ENCODE data around the gene USP48. TPM values are rescaled to one million over a fixed set of nuclear protein-coding genes. Genes with fewer than 3 reads are reported as not detected.

The USP48 gene
- total and polyA plus RNA-seq, 2 of the 13 experiments (the other 11 are each of a cell fraction or from before 2014, with no cell fraction given): 30.4 to 30.7 TPM

DNA sequence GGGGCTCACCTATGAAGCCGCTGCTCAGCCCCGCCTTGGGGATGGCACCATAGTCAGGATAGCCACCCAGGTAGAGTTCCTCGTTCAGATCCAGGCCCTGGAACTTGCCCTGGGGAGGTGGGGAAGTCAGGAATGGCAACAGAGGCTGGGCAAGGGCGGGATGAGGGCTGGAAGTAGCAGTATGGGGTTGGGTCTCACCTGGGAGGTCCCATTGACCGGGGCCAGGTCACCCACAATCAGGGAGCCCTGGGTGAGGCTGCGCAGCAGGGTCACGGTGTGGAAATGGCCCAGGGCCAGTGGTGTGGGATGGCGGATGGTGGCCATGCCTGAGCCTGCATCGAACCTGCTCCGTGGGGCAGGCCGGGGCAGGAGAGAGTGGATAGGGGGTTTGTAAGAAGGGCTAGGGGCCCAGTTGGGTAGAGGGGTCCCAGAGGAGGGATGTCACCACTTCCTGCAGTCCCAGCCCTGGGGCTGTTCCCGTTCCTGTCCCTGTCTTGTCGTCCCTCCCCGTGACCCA lies 48.6 kb upstream of the USP48 start (continued):
- TF ChIP-seq, protein P1, sequence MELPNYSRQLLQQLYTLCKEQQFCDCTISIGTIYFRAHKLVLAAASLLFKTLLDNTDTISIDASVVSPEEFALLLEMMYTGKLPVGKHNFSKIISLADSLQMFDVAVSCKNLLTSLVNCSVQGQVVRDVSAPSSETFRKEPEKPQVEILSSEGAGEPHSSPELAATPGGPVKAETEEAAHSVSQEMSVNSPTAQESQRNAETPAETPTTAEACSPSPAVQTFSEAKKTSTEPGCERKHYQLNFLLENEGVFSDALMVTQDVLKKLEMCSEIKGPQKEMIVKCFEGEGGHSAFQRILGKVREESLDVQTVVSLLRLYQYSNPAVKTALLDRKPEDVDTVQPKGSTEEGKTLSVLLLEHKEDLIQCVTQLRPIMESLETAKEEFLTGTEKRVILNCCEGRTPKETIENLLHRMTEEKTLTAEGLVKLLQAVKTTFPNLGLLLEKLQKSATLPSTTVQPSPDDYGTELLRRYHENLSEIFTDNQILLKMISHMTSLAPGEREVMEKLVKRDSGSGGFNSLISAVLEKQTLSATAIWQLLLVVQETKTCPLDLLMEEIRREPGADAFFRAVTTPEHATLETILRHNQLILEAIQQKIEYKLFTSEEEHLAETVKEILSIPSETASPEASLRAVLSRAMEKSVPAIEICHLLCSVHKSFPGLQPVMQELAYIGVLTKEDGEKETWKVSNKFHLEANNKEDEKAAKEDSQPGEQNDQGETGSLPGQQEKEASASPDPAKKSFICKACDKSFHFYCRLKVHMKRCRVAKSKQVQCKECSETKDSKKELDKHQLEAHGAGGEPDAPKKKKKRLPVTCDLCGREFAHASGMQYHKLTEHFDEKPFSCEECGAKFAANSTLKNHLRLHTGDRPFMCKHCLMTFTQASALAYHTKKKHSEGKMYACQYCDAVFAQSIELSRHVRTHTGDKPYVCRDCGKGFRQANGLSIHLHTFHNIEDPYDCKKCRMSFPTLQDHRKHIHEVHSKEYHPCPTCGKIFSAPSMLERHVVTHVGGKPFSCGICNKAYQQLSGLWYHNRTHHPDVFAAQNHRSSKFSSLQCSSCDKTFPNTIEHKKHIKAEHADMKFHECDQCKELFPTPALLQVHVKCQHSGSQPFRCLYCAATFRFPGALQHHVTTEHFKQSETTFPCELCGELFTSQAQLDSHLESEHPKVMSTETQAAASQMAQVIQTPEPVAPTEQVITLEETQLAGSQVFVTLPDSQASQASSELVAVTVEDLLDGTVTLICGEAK (IDR thresholded peaks at IDR 0.05): no peak
- TF ChIP-seq, protein P1 (CRISPR knock-in tag; IDR thresholded peaks at IDR 0.05): no peak
- TF ChIP-seq, protein P2, sequence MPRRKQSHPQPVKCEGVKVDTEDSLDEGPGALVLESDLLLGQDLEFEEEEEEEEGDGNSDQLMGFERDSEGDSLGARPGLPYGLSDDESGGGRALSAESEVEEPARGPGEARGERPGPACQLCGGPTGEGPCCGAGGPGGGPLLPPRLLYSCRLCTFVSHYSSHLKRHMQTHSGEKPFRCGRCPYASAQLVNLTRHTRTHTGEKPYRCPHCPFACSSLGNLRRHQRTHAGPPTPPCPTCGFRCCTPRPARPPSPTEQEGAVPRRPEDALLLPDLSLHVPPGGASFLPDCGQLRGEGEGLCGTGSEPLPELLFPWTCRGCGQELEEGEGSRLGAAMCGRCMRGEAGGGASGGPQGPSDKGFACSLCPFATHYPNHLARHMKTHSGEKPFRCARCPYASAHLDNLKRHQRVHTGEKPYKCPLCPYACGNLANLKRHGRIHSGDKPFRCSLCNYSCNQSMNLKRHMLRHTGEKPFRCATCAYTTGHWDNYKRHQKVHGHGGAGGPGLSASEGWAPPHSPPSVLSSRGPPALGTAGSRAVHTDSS (CRISPR knock-in tag; conservative IDR thresholded peaks at IDR 0.05): no peak
- TF ChIP-seq ZNF30 (CRISPR knock-in tag; IDR thresholded peaks at IDR 0.05) (no peak), RFX5 (IDR thresholded peaks at IDR 0.05; ENCODE audit: low read depth, low read length) (no peak), ZNF329 (CRISPR knock-in tag; IDR thresholded peaks at IDR 0.05; ENCODE audit: low read depth) (no peak), NFKBIZ (CRISPR knock-in tag; IDR thresholded peaks at IDR 0.05) (no peak), IRF2 (CRISPR knock-in tag; IDR thresholded peaks at IDR 0.05) (no peak), FOXK2 (IDR thresholded peaks at IDR 0.05) (no peak), ZNF121 (CRISPR knock-in tag; IDR thresholded peaks at IDR 0.05) (no peak), SMC3 (IDR thresholded peaks at IDR 0.05; ENCODE audit: low read length) (no peak), ZNF615 (CRISPR knock-in tag; IDR thresholded peaks at IDR 0.05; ENCODE audit: borderline replicate concordance) (no peak), ZNF672 (CRISPR knock-in tag; IDR thresholded peaks at IDR 0.05) (no peak)
- TF ChIP-seq, protein P3, sequence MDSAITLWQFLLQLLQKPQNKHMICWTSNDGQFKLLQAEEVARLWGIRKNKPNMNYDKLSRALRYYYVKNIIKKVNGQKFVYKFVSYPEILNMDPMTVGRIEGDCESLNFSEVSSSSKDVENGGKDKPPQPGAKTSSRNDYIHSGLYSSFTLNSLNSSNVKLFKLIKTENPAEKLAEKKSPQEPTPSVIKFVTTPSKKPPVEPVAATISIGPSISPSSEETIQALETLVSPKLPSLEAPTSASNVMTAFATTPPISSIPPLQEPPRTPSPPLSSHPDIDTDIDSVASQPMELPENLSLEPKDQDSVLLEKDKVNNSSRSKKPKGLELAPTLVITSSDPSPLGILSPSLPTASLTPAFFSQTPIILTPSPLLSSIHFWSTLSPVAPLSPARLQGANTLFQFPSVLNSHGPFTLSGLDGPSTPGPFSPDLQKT (CRISPR knock-in tag; IDR thresholded peaks at IDR 0.05; ENCODE audit: borderline replicate concordance): no peak
